OCI-LY7 (cell line): Measurements from ENCODE around the gene ANKRD63.

Source experiments
- EZH2phosphoT487 ChIP-seq: fragments of 200-600 bp; sonication (generic); IDR thresholded peaks from 2 replicates; pipeline ENCODE4 v1.6.1; 2018; ENCODE audit warnings: low read depth, borderline replicate concordance, mild to moderate bottlenecking, mixed run types, antibody characterized with exemption, low read length, moderate library complexity, mixed read lengths
- TF ChIP-seq, protein P1 (sequence below): fragments of 200-600 bp; sonication (generic); conservative IDR thresholded peaks from 2 replicates; pipeline ENCODE4 v1.5.1; 2014; ENCODE audit warnings: mild to moderate bottlenecking, antibody characterized with exemption, low read length, moderate library complexity, mixed read lengths

DNA sequence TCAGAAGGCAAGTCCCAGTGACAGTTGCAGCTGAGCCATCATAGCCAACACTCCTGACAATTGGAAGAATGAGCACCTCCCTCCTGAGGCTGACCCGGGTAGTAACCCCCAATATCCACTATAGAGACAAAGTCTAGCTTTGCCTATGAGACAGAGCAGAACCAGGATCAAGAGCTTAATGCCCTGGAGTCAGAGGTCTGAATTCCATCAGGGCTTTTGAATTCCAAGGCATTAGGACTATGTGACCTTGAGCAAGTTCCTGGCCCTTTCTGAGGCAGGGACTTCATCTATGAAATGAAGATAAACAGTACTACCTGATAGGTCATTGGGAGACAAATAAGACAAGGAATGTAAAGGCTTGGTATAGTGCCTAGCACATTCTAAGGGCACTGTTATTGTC is 37.5 kb upstream of the ANKRD63 start:
- TF ChIP-seq, protein P1, sequence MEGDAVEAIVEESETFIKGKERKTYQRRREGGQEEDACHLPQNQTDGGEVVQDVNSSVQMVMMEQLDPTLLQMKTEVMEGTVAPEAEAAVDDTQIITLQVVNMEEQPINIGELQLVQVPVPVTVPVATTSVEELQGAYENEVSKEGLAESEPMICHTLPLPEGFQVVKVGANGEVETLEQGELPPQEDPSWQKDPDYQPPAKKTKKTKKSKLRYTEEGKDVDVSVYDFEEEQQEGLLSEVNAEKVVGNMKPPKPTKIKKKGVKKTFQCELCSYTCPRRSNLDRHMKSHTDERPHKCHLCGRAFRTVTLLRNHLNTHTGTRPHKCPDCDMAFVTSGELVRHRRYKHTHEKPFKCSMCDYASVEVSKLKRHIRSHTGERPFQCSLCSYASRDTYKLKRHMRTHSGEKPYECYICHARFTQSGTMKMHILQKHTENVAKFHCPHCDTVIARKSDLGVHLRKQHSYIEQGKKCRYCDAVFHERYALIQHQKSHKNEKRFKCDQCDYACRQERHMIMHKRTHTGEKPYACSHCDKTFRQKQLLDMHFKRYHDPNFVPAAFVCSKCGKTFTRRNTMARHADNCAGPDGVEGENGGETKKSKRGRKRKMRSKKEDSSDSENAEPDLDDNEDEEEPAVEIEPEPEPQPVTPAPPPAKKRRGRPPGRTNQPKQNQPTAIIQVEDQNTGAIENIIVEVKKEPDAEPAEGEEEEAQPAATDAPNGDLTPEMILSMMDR = no peak
- TF ChIP-seq EZH2phosphoT487 = no peak
